GM12864 (cell line): ENCODE measurements around the gene TMEM53.

Source experiments
- DNase-seq: peaks from one replicate; pipeline ENCODE4 v3.0.0-alpha.2; 2011; ENCODE audit warnings: low read depth
- H3K4me3 ChIP-seq: 2 replicates; pipeline ENCODE4 v1.5.1; 2011; ENCODE audit warnings: mild to moderate bottlenecking, low read depth, low read length, control low read depth
- TF ChIP-seq, protein P1 (sequence below): IDR thresholded peaks from 2 replicates; pipeline ENCODE4 v1.5.1; 2011; ENCODE audit warnings: low read depth, mild to moderate bottlenecking, moderate library complexity, low read length, control low read depth, inconsistent platforms; ENCODE audit errors: missing control alignments

The TMEM53 gene

DNA sequence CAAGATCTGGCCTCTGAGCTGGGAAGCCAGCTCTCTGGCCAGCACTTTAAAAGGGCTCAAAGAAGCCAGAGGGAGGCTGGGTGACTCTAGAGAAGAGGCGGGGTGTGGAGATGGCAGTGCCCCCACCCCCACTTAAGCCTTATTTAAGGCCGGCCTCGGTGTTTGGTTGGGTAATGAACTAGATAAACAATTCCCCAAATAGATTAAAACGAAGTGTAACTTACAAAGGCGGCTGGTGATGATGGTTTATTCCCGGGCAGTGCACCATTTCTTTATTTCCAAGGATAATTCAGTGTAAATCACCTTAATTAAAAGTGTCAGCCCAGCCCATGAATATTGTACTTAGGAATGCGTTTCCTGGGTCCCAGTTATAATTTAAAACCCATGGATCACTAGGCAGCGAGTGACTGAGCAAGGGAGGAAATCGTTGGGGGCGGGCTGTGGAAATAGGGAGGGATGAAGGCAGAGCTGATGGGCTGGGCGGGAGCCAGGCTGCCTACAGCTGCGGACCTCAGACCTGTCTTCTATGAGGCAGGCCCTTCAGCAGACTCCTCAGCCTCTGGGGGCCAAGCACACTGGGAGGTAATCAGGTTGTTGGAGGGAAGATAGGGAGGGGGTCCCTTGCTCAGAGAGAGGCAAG lies 54.9 kb downstream of the TMEM53 start:
- TF ChIP-seq, protein P1, sequence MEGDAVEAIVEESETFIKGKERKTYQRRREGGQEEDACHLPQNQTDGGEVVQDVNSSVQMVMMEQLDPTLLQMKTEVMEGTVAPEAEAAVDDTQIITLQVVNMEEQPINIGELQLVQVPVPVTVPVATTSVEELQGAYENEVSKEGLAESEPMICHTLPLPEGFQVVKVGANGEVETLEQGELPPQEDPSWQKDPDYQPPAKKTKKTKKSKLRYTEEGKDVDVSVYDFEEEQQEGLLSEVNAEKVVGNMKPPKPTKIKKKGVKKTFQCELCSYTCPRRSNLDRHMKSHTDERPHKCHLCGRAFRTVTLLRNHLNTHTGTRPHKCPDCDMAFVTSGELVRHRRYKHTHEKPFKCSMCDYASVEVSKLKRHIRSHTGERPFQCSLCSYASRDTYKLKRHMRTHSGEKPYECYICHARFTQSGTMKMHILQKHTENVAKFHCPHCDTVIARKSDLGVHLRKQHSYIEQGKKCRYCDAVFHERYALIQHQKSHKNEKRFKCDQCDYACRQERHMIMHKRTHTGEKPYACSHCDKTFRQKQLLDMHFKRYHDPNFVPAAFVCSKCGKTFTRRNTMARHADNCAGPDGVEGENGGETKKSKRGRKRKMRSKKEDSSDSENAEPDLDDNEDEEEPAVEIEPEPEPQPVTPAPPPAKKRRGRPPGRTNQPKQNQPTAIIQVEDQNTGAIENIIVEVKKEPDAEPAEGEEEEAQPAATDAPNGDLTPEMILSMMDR: no peak
- no peak overlapping the region for H3K4me3 ChIP-seq
- no peak for DNase-seq

- no peak overlapping the region for H3K4me3 ChIP-seq
- TF ChIP-seq, protein P1: no peak
- no peak for DNase-seq
These were observed 56.6 kb downstream of the TMEM53 start for GRCh38 chr1:44617703-44618029.

DNA sequence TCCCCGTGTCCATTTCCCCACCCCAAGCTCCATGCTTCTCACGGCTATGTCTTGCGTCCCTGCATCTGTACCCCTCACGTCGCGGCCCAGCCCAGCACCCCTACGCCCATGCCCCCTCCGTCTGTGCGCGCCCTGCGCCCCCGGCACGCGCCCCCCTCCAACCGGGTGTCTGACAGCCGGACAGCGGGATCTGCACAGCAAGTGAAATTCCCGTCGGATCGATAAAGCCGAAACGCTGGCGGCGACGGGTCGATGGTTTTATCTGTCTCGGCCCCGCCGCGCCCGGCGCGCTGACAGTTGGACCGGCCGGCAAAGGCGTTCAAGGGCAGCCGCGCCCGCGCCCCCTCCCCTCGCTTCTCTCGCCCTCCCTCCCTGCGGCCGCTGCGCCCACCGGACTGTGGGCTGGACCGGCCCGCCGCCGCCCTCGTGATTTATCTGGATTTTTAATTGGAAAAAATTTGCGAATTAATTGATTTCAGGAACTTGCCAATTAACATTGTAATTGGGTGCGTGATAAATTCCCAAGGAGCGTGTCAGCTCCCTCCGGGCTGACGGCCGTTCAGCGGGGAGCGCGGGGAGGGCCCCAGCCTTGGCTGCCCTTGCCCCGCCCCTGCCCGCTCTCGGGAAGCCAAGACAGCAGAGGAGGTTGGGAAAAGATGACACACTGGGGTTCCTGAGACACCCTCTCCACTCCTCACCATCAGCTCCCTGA lies 57.1 kb downstream of the TMEM53 start:
- H3K4me3 ChIP-seq: no peak overlapping the region
- TF ChIP-seq, protein P1: no peak
- no peak for DNase-seq

- TF ChIP-seq, protein P1: no peak
- H3K4me3 ChIP-seq: no peak overlapping the region
- no peak for DNase-seq
These were observed 57.8 kb downstream of the TMEM53 start for GRCh38 chr1:44616284-44616990.

- TF ChIP-seq, protein P1: no peak
- DNase-seq: no peak
- no peak overlapping the region for H3K4me3 ChIP-seq
These were observed 60.3 kb downstream of the TMEM53 start for GRCh38 chr1:44613941-44614340.

DNA sequence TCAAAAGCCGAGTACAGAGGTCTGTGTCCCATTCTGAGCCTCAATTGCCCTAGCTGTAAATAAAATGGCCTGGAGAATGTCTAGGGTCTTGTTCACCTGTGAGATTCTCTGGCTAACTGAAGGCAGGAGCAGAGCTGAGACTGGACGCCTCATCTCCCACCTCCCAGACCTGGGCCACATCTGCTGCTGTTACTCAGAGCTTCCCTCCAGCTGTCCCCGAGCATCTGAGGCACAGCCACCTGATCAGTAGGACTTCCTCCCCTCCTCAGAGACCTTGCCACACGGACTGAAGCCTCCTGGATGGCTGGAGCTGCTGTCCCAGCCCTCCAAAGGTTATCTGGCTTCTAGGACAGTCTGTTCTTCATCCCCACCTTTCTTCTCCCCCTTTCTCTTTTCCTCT lies 62.4 kb downstream of the TMEM53 start:
- H3K4me3 ChIP-seq: no peak overlapping the region
- DNase-seq: no peak
- TF ChIP-seq, protein P1: no peak
